ENCODE results near the gene CRACR2B.

CRACR2B gene

DNA sequence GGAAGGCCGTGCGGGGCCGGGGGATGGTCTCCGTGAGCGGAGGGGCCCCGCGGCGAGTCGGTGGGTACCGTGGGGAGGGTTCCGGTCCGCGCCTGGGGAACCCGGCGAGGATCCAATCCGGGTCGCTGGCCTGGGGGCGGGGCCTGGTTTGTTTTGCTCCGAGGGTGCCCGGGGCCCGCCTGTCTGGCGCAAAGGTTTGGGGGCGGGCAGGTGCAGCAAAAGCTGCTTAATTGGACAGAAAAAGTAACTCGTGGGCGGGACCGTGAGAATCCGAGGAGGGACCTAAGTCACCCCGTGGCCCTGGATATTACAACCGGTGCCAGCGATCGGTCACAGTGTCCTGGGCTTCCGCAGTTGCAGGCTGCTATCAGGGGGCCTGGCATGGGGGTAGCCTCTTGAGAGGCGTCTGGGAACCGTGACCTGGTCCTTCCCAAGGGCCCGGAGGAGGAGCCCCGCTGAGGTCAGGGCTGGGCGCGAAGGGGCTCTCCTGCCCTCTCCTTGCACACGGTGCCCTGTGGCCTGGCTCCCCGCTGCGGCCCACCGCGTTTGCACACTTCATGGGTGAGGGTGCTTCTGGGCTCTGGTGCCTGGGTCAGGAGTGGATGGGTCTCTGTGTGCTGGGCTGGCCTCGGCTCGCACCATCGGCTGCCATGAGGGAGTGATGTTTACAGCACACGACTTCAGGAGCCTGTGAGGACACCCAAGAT is 7.6 kb upstream of the CRACR2B start:
- H3K4me3 ChIP-seq (ENCODE audit: low read depth, low read length): peak overlapping the region; percentile 79
- H3K4me2 ChIP-seq (ENCODE audit: low read length): peak overlapping the region; percentile 81
- H3K9ac ChIP-seq: no peak overlapping the region
- H3K79me2 ChIP-seq: peaks cover 2% of the 10 kb centered on the region
- peak overlapping the region; percentile 51 for H2AFZ ChIP-seq
- no peaks in the 10 kb centered on the region for H3K9me3 ChIP-seq (ENCODE audit: control insufficient read depth, low read length)
- H3K36me3 ChIP-seq (ENCODE audit: control insufficient read depth, insufficient read depth, low read length): no peaks in the 10 kb centered on the region
- peak overlapping the region; percentile 75 for H3K27ac ChIP-seq
- peaks cover 5% of the 10 kb centered on the region for H3K4me1 ChIP-seq
- no peaks in the 10 kb centered on the region for H3K27me3 ChIP-seq (ENCODE audit: control insufficient read depth, insufficient read depth, low read length)
- no peak for TF ChIP-seq CTCF (IDR thresholded peaks at IDR 0.05)

GRCh38 chr11:820655-821511 is 6.8 kb upstream of the CRACR2B start:
- no peak overlapping the region for H3K27ac ChIP-seq

DNA sequence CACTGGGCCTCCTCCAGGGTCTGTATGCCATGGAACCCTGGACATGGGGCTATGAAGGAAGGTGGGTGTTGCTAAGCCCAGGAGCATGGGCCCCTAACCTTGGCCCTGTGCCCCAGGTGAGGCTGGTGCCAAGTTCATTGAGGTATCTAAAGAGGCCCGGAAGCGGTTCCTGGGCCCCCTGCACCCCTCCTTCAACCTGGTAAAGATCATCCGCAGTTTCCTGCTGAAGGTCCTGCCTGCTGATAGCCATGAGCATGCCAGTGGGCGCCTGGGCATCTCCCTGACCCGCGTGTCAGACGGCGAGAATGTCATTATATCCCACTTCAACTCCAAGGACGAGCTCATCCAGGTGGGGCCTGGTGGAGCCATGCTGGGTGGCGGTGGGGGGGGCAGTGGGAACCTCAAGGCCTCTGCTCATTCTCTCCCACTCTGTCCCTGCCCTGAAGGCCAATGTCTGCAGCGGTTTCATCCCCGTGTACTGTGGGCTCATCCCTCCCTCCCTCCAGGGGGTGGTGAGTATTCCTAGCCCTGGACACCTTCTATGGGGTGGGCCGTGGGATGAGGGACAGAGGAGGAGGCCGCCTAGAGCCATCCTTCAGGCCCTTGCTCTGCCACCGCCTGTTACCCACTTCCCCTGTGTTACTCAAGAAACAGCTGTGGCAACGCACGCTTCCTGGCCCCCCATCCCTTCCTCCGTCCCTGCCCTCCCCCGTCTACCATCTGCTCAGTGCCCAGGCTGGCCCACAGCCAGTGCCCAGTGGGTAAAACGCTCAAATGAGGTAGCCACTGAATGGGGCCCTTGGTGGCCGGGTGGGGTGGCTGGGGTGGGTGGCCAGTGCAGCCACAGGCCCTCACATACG is 6.0 kb upstream of the CRACR2B start:
- Histone ChIP-seq H3K9me3 (ENCODE audit: control insufficient read depth, low read length) (no peaks in the 10 kb centered on the region), H3K27me3 (ENCODE audit: control insufficient read depth, insufficient read depth, low read length) (no peaks in the 10 kb centered on the region), H3K36me3 (ENCODE audit: control insufficient read depth, insufficient read depth, low read length) (no peaks in the 10 kb centered on the region), H3K4me2 (ENCODE audit: low read length) (no peak overlapping the region), H3K4me1 (peaks cover 5% of the 10 kb centered on the region), H3K79me2 (peaks cover 2% of the 10 kb centered on the region), H2AFZ (no peak overlapping the region), H3K9ac (no peak overlapping the region), H3K27ac (no peak overlapping the region), H3K4me3 (ENCODE audit: low read depth, low read length) (no peak overlapping the region)
- TF ChIP-seq CTCF (IDR thresholded peaks at IDR 0.05): no peak

More at GRCh38 chr11:820655-821511, 6.8 kb upstream of the CRACR2B start:
- no peaks in the 10 kb centered on the region for H3K36me3 ChIP-seq (ENCODE audit: control insufficient read depth, insufficient read depth, low read length)
- TF ChIP-seq CTCF (IDR thresholded peaks at IDR 0.05): no peak
- H3K79me2 ChIP-seq: peaks cover 2% of the 10 kb centered on the region
- H3K27me3 ChIP-seq (ENCODE audit: control insufficient read depth, insufficient read depth, low read length): no peaks in the 10 kb centered on the region
- no peaks in the 10 kb centered on the region for H3K9me3 ChIP-seq (ENCODE audit: control insufficient read depth, low read length)
- H3K4me2 ChIP-seq (ENCODE audit: low read length): peak overlapping the region; percentile 81
- H3K9ac ChIP-seq: no peak overlapping the region
- peak overlapping the region; percentile 79 for H3K4me3 ChIP-seq (ENCODE audit: low read depth, low read length)
- no peak overlapping the region for H2AFZ ChIP-seq
- H3K4me1 ChIP-seq: peaks cover 5% of the 10 kb centered on the region

- TF ChIP-seq CTCF (IDR thresholded peaks at IDR 0.05): no peak
- no peaks in the 10 kb centered on the region for H3K27me3 ChIP-seq (ENCODE audit: control insufficient read depth, insufficient read depth, low read length)
- no peak overlapping the region for H2AFZ ChIP-seq
- no peak overlapping the region for H3K4me2 ChIP-seq (ENCODE audit: low read length)
- H3K27ac ChIP-seq: no peak overlapping the region
- H3K4me1 ChIP-seq: peaks cover 4% of the 10 kb centered on the region
- H3K4me3 ChIP-seq (ENCODE audit: low read depth, low read length): no peak overlapping the region
- H3K36me3 ChIP-seq (ENCODE audit: control insufficient read depth, insufficient read depth, low read length): no peaks in the 10 kb centered on the region
- no peaks in the 10 kb centered on the region for H3K9me3 ChIP-seq (ENCODE audit: control insufficient read depth, low read length)
- no peak overlapping the region for H3K9ac ChIP-seq
- H3K79me2 ChIP-seq: peaks cover 2% of the 10 kb centered on the region
These were observed 4.1 kb upstream of the CRACR2B start for GRCh38 chr11:823441-824291.

Data from parathyroid adenoma (tissue), 2 donors.